GM21360 (cell line): ENCODE data around the gene MED23.

Source experiments
- ATAC-seq: cut with Tn5 transposase; IDR thresholded peaks from one replicate; pipeline ENCODE4 v1.9.1; 2021; ENCODE audit warnings: mild to moderate bottlenecking, moderate library complexity; ENCODE audit not compliant: unreplicated experiment

The MED23 gene, protein sequence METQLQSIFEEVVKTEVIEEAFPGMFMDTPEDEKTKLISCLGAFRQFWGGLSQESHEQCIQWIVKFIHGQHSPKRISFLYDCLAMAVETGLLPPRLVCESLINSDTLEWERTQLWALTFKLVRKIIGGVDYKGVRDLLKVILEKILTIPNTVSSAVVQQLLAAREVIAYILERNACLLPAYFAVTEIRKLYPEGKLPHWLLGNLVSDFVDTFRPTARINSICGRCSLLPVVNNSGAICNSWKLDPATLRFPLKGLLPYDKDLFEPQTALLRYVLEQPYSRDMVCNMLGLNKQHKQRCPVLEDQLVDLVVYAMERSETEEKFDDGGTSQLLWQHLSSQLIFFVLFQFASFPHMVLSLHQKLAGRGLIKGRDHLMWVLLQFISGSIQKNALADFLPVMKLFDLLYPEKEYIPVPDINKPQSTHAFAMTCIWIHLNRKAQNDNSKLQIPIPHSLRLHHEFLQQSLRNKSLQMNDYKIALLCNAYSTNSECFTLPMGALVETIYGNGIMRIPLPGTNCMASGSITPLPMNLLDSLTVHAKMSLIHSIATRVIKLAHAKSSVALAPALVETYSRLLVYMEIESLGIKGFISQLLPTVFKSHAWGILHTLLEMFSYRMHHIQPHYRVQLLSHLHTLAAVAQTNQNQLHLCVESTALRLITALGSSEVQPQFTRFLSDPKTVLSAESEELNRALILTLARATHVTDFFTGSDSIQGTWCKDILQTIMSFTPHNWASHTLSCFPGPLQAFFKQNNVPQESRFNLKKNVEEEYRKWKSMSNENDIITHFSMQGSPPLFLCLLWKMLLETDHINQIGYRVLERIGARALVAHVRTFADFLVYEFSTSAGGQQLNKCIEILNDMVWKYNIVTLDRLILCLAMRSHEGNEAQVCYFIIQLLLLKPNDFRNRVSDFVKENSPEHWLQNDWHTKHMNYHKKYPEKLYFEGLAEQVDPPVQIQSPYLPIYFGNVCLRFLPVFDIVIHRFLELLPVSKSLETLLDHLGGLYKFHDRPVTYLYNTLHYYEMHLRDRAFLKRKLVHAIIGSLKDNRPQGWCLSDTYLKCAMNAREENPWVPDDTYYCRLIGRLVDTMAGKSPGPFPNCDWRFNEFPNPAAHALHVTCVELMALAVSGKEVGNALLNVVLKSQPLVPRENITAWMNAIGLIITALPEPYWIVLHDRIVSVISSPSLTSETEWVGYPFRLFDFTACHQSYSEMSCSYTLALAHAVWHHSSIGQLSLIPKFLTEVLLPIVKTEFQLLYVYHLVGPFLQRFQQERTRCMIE (N-terminal part only)

DNA sequence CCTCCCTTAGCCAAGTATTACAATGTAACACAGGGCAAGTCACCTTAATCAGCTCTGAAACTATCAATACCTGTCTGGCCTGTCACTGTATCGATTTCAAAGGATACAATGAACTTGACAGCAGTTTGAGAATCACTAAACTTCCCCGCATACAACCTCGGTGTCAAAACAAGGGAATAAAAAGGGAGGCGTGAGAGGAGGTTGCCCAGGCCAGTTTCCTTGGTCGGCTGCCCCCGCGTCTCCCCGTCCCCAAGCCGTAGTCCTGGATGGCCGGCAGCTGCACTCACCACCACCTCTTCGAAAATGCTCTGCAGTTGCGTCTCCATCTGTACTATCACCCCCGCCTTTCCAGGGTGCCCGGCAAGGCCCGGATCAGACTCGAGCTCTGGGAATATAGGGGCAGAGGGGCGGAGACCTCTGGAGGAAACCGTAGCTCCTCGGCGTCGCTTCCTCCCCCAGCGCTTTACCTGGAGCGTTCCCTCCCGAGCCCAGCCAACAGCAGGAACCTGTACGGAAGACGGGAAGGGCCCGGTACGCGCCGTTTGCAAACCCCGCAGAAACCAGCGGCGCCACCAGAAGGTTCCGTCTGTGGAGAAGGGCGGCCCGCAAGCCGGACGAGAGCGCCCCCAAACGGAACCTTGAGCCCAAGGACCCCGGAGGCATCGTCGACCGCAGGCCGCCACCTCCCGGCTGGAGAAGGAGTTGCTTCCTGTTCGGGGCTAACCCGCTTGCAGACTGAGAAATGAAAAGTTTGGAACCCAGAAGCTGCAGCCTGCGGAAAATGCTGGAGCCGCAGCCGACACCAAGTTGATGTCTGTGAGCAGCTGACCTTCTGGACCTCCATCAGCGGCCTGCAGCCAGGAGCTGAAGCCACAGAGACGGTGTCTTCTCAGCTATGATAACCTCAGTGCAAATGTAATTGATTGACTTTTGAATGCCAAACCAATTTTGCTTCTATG lies at the start of gene MED23:
TSS of gene MED23 (minus strand) at position 519 of the 959 bp plus-strand sequence. CDS start at position 326, 193 bp downstream.
- ATAC-seq = peak; percentile 96

DNA sequence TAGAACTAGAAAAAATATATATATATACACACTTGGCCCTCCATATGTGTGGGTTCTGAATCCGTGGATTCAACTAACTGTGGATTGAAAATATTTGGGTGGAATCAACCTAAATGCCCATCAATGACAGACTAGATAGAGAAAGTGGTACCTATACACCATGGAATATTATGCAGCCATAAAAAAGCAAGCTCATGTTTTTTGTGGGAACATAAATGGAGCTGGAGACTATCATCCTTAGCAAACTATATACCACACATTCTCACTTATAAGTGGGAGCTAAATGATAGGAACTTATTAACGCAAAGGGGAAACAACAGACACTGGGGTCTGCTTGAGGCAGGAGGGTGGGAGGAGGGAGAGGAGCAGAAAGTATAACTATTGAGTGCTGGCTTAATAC lies 45.1 kb upstream of the MED23 start:
- no peak for ATAC-seq

DNA sequence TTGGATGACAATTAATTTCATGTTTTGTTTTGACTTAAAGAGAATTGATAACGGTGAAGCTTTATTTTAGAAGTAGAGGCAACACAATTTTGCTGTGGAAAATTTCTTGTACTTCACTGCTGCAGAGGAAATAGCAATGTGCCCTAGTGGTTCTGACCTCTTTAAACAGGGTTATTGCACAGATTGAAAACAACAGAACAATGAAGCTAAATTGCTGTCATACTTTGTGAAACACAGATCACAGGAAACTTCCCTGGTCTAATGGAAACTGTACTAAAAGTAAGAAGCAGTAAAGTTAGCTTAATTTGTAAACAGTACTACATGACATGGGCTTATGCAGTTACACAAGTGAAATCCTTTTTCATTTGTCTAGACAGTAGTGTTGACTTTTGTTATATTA lies 41.8 kb upstream of the MED23 start:
- ATAC-seq = no peak

DNA sequence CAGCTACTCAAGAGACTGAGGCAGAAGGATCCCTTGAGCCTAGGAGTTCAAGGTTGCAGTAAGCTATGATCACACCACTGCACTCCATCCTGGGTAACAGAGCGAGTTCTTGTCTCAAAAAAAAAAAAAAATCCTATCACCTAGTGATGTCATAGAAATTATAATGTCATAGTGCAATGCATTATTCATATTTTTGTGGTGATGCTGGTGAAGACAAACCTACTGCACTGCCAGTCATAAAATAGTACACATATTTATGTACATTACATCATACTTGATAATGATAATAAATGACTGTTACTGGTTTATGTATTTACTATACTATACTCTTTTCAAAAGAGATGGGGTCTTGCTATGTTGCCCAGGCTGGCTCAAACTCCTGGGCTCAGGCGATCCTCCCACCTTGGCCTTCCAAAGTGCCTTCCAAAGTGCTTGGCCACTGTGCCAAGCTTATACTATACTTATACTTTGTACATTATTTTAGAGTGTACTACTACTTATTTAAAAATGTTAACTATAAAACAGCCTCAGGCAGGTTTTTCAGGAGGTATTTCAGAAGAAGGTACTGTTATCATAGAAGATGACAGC lies 35.6 kb upstream of the MED23 start:
- no peak for ATAC-seq

DNA sequence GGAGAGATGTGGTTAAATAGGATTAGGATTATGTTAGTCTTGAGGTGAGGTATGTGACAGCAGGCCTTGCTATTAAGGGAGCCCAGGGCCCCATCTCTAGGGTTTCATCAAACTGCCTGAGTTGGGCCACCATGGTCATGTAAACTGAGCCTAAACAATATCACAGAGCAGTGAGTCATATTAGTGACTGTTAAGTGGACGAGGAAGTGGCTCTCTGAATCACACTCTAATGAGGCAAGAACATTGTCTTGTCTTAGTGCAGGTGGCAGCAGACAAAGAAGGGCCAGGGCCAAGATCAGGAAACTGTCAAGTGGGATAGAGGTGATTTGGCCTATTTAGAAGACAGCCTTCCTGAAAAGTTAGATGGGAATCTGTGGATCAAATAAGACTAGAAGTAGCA lies 32.2 kb upstream of the MED23 start:
- ATAC-seq = no peak

DNA sequence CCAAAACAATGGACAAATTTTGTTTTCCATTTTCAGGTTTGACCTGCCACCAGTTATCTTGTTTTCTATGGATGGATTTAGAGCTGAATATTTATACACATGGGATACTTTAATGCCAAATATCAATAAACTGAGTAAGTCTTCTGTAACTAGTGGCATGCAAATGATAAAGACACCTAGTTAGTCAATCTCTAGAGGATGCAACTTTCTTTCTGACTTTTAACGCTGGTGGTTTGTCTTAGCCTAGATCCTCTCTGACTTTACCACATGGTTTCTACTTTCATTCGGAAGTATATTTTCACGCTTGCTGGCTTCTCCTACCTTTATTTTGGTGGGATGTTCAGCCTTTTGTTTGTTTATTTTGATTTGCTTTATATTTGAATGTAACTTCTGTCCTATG lies 30.2 kb upstream of the MED23 start:
- ATAC-seq = no peak

DNA sequence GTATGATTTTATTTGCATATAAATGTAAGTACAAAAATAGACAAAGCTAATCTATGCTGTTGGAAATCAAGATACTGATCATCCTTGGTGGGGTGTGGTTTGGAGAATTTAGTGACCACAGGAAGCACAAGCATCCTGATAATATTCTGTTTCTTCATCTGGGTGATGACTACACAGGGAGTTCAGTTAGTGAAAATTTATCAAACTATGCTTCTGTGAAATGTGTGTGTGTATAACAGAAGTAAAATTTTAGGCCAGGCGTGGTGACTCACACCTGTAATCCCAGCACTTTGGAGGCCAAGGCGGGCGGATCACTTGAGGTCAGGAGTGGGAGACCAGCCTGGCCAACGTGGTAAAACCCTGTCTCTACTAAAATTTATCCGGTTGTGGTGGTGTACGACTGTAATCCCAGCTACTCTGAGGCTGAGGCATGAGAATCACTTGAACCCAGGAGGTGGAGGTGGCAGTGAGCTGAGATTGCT lies 29.6 kb upstream of the MED23 start:
- no peak for ATAC-seq

DNA sequence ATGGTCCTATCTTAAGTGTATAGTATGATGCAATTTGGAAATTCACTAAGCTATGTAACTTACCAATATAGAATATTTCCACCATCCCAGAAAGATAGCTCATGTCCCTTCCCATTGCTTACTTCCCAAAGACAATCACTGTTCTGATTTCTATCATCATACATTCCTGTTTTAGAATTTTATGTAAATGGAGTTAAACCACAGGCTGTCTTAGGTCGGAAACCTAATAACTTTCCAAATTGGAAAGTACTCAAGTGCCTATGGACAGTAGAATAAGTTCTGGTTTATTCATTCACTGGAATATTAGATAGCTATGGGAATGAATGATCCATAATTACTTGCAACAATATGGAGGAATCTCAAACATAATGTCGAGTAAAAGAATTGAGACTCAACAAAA lies 29.2 kb upstream of the MED23 start:
- ATAC-seq = no peak

DNA sequence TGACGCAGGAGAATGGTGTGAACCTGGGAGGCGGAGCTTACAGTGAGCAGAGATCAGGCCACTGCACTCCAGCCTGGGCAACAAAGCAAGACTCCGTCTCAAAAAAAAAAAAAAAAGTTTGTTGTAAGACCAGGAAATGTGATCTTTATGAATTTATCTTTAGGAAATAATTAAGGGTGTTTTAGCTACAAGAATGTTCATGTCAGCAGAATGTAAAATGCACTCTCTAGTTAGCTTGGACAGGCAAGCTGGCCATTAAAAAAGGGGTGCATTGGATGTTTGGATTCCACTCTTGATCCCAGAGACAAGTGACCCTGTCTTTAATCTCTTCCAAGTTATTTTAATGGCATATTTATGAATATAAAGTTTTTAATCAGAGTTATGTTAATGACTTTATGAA lies 28.6 kb upstream of the MED23 start:
- no peak for ATAC-seq

DNA sequence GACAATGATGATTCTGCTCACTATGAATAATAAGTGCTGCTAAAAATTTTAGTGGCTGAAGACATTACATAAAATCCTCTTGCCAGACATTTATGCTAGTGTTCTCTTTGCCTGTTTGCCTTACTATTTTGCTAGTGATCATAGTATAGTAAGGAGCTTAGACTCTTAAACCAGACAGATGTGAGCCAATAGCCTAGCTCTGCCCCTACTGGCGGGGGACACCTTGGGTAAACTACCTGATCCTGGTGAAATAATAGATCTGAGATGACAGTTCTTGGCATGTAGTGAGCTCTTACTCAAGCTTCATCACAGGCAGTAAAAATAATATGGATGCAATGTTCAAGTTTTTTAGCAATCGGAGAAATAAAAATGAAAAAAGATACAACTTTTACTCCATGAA lies 27.9 kb upstream of the MED23 start:
- no peak for ATAC-seq

DNA sequence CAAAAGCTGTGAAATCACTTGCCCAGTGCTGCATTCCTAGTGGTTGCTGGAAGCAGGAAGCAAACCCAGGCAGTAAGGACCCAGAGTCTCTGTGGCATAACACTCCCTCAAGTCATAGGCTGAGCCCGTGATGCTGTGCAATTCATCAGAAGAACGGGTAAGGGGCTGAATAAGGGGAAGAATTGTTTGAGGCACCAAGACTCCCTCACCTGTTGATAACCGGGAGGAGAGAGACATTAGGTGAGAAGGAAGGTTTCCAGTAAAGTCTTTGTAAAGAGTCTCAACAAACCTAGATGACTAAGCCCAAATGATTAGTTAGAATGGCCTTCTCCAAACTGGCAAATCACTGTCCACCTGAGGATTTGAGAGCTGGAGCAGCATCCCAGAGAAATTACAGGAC lies 27.3 kb upstream of the MED23 start:
- no peak for ATAC-seq

DNA sequence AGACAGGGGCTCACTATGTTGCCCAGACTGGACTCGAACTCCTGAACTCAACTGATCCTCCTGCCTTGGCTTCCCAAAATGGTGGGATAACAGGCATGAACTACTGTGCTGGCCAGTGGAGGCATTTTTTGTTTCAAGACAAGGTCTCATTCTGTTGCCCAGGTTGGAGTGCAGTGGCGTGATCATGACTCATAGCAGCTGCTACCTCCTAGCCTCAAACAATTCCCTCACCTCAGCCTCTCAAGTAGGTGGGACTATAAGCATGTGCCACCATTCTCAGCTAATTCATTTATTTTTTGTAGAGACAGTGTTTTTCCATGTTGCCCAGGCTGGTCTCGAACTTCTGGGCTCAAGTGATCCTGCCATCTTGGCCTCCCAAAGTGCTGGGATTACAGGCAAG lies 26.3 kb upstream of the MED23 start:
- no peak for ATAC-seq

DNA sequence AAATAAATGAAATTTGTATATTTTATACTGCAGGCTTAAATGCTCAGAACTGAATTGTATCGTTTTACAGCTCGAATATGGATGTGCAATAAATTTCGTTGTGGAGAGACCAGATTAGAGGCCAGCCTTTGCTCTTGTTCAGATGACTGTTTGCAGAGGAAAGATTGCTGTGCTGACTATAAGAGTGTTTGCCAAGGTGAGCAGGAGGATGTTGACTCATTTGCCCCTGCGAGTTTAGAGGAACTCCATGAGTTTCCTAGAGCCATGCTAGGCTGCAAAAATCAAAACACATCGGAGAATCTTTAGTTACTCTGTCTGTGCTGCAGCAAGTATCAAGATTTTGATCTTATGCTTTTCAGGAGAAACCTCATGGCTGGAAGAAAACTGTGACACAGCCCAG lies 24.4 kb upstream of the MED23 start:
- no peak for ATAC-seq

DNA sequence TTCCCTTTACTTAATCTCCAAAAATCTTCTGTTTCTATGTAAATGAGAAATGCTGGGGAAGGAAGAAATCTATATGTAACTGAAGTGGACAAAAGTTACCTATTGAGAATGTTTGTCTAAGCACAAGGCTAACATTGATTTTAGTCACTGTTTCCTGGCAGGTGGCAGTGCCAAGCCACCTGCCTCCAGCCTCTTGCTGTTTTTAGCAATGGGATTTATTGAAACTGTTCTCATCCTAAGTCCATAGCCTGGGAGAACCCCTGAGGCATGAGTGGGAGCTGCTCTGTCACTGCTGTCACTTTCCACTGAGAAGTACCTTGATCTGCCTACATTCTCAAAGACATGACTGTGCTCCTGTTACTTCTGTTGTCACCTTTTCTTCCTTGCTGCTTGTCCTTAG lies 23.7 kb upstream of the MED23 start:
- ATAC-seq = no peak

DNA sequence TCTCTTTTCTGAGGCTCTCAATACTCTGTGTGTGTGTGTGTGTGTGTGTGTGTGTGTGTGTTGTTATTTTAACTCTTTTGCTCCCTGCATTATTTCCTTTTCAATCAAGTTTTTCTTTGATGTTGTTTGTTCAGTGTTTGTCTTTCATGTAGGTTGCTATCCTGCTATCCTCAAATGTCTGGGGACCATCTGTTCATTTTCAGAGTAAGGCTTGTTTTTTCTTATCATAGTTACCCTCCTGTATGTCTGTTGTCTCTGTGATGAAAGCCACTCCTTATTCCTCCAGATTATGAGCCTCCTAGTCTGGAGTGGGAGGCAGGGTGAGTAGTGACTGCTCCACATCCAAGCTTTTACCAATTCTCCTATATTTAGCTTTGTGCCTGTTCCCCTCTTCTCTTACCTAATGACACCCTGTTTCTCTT lies 18.2 kb upstream of the MED23 start:
- ATAC-seq = no peak

DNA sequence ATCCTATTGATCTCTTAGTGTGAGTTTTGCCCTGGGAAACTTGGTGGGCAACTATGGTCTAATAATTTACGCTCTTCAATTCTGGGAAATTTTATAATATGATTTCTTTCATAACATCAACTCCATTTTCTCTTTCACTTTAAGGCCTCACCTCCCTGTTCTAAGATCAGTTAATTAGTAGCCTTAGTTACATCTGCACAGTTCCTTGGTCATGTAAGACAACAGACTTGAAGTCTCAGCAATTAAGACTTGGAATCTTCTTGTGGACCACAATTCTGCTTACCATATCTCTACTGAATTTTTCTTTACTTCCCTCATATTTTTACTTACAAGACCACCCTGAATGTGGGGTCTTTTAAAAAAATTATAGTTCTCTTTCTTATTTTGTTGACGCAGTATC lies 17.8 kb upstream of the MED23 start:
- ATAC-seq = no peak

DNA sequence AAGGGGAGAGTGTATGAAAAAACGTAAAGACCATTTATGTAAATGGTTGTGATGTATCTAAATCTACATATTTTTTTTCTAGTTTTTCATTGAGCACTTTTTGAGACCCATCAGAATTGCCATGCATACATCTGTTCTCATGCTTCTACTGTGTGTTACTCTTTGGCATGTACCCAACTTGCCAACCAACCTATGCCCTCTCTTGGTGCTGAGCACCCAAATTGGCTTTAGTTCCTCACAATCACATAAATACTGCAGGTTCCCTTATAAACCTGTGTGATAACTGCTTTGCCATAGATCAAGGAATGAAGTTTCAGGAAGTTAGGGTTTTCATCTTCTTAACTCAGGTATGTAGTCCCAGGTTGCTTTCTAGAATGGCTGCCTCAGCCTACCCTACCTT lies 16.9 kb upstream of the MED23 start:
- ATAC-seq = no peak

DNA sequence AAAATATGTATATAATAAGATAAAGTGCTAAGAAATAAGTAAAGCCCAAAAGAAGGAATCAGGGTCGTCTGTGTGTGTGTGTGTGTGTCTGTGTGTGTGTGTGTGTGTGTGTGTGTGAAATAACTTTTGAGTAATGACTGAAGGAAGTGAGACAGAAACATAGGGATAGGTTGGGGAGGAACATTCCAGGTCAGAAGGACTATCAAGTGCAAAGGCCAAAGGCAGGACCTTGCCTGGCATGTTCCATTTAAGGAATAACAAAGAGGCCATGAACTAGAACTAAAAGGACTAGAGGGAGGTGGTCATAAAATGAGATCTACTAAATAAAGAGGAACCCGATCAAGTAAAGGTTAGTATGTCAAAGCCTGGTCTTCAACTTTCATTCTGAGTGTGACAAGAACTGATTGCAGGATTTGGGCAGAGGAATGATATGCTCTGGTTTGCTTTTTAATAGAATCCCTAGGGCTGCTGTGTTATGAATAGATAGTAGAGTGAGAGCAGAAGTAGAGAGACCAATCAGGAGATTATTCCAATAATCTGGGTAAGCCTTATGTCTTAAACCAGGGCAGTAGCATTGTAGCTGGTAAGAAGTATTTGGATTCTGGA lies 15.9 kb upstream of the MED23 start:
- ATAC-seq = no peak

DNA sequence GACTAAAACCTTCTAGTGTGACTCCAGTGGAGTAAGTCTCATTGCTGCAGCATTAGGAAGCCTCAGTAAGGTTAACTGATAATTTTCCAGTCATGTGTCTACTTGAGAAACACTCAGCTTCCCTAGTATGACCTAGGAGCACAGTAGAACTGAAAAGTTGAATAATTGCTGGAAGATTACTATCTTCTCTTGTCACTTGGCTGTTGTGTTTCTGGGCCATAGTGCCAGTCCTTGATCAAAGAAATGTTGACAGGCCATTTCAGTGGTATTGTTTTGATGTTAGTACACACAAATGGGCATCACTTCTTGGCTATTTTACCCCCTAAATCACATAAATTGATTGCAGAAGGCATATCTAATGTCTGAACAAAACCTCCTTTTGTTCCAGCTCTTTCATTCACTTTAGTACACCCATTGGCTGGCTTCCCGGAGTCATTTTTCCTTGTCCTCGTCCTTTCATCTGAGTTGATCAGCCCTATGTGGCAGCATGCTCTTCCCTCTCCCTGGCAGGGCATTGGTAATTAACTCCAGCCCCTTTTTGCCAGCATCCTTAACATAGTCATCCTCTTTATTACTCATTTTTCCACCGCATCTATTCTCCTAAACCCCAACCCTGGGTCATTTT lies 15.1 kb upstream of the MED23 start:
- no peak for ATAC-seq
